ENCODE data around the gene TRIM39. TPM values are rescaled to one million over a fixed set of nuclear protein-coding genes. Genes with fewer than 3 reads are reported as not detected.

The TRIM39 gene
- total RNA-seq, 6 donors from 2014 or later, result 12.2 to 23.3 (median 16.2) TPM

DNA sequence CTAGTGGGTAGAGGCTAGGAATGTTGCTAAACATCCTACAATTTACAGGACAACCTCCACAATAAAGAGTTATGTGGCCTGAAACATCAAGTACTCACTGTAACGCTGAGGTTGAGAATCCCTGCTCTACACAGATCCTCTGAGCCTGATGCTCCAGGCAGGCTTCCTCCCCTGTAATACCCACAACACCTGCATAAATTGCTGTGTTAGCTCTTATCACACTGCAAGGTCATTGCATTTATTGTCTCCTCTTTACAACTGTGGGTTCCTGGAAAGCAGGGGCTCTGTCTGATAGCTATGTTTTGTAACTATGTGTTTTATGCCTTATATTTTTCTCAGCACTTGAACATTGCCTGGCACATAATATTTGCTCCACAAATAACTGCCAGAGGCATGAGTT lies 29.8 kb downstream of the TRIM39 start:
- DNase-seq (no peak), ATAC-seq (ENCODE audit: low FRiP score in 2 of 2) (no peak)
- Histone ChIP-seq H3K4me3 (no peak overlapping the region), H3K4me1 (peaks cover 4 to 10% (median 6%) of the 10 kb centered on the region in 4 donors), H3K9me3 (no peaks in the 10 kb centered on the region), H3K36me3 (no peaks in the 10 kb centered on the region), H3K27me3 (peaks cover 0 to 15% (median 8%) of the 10 kb centered on the region in 4 donors), H3K27ac (no peak overlapping the region)
- 75 to 77% methylated on average over 1 of the region's 1 CpG for WGBS, 2 donors
- TF ChIP-seq EP300 (IDR thresholded peaks at IDR 0.05), result no peak
- TF ChIP-seq, protein P1, sequence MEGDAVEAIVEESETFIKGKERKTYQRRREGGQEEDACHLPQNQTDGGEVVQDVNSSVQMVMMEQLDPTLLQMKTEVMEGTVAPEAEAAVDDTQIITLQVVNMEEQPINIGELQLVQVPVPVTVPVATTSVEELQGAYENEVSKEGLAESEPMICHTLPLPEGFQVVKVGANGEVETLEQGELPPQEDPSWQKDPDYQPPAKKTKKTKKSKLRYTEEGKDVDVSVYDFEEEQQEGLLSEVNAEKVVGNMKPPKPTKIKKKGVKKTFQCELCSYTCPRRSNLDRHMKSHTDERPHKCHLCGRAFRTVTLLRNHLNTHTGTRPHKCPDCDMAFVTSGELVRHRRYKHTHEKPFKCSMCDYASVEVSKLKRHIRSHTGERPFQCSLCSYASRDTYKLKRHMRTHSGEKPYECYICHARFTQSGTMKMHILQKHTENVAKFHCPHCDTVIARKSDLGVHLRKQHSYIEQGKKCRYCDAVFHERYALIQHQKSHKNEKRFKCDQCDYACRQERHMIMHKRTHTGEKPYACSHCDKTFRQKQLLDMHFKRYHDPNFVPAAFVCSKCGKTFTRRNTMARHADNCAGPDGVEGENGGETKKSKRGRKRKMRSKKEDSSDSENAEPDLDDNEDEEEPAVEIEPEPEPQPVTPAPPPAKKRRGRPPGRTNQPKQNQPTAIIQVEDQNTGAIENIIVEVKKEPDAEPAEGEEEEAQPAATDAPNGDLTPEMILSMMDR (IDR thresholded peaks at IDR 0.05), result no peak

DNA sequence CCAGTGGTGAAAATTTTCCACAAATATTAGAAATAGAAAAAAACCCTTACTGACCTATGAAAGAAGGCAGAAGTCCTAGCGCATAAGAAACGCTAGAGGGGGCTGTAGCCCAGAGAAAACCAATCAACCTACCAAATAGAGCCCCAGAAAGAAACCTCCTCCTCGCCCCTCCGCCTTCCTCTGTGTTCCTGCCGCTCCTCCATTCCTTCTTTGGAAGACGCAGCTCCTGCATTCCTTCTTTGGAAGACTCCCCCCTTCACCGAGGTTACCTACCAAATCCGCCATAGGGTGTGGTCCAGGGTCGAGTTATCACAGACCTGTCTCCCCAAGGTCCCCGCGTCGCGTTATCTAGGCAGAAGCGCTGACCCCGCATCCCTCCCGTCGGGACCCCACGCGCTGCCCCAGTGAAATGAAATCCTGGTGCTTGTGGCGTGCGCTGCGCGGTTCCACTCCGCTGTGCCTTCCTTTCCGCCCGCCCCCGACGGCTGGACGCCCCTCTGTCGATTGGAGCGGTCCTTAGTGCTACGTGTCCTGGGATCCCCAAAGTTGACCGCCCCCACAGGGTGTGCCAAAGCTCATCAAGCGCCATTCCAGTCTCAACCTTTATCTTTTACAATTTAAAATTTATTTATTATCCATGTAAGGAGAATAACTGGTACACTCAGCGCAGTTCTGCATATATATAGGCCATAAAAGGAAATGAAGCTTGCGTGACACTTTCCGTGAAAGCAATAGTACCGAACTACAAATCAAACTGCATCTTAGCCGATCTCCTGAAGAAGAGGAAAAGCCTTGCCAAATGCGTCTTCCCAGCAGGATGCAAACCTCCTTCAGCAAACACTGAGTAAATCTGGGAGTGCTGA lies 31.2 kb downstream of the TRIM39 start:
- Histone ChIP-seq H3K27me3 (peaks cover 0 to 15% (median 8%) of the 10 kb centered on the region in 4 donors), H3K4me3 (peak overlapping the region in 3 of 4 donors; percentile 19 to 29 (median 23)), H3K36me3 (no peaks in the 10 kb centered on the region), H3K4me1 (peaks cover 4 to 10% (median 6%) of the 10 kb centered on the region in 4 donors), H3K9me3 (no peaks in the 10 kb centered on the region), H3K27ac (no peak overlapping the region)
- ATAC-seq (ENCODE audit: low FRiP score in 2 of 2), result peak; percentile 77 to 84
- TF ChIP-seq POLR2A (IDR thresholded peaks at IDR 0.05), result no peak
- TF ChIP-seq, protein P1 (IDR thresholded peaks at IDR 0.05), result peak; percentile 41 to 74 (median 50)
- peak; percentile 30 to 73 for DNase-seq
- 7 to 8% methylated on average over 39 to 40 of the region's 40 CpGs for WGBS, 2 donors

DNA sequence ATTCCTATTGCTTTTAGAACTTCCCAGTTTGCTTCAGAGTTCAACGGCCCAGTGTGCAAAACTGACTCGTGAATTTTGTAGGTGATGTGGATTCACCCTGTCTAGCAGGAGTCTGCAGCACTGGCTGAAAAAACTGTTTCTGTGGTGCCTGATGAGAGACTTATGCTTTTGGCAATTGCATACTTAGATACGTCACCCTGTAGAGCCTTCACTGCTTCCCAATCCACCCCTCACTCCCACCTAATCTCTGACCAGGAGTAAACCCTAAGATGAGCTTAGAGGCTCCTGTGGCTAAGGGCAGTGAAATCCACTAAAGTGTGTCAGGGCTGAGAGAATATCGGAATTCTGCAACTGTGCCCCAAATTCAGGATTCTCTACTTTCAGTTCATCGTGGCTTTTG lies 32.5 kb downstream of the TRIM39 start:
- Histone ChIP-seq H3K36me3 (no peaks in the 10 kb centered on the region), H3K27ac (no peak overlapping the region), H3K4me3 (no peak overlapping the region), H3K27me3 (peaks cover 0 to 15% (median 8%) of the 10 kb centered on the region in 4 donors), H3K4me1 (peaks cover 4 to 10% (median 6%) of the 10 kb centered on the region in 4 donors), H3K9me3 (no peaks in the 10 kb centered on the region)
- TF ChIP-seq POLR2A (IDR thresholded peaks at IDR 0.05), result no peak
- TF ChIP-seq POLR2AphosphoS5 (IDR thresholded peaks at IDR 0.05), result no peak
- no peak for TF ChIP-seq EP300 (IDR thresholded peaks at IDR 0.05)
- TF ChIP-seq, protein P1 (IDR thresholded peaks at IDR 0.05), result no peak
- DNase-seq (no peak), ATAC-seq (ENCODE audit: low FRiP score in 2 of 2) (no peak)
- 67 to 71% methylated on average over 5 of the region's 5 CpGs for WGBS, 2 donors

DNA sequence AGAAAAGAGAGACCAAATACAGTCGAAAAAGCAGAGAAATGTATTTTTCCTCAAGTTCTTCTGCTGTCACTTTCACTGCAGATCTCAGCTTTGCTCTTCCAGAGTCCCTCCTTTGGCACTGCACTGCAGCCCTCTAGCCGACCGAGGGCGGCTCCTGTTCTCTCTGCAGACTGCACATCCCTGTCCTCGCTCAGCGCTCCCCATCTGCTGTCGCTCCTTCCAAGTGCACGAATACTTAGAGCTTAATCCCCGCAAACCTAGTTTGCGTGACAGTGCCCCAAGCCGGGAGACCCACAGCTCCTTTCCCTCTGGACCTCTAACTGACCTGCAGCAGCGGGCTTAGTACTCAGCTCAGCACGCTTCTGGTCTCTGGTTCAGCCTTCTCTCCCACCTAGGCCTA lies 33.4 kb downstream of the TRIM39 start:
- peaks cover 0 to 15% (median 8%) of the 10 kb centered on the region in 4 donors for H3K27me3 ChIP-seq
- 49 to 60% methylated on average over 13 of the region's 13 CpGs for WGBS, 2 donors
- no peak for TF ChIP-seq EP300 (IDR thresholded peaks at IDR 0.05)
- TF ChIP-seq, protein P1 (IDR thresholded peaks at IDR 0.05), result no peak
- TF ChIP-seq POLR2A (IDR thresholded peaks at IDR 0.05), result no peak
- TF ChIP-seq POLR2AphosphoS5 (IDR thresholded peaks at IDR 0.05), result no peak
- no peaks in the 10 kb centered on the region for H3K9me3 ChIP-seq
- H3K4me3 ChIP-seq, result no peak overlapping the region
- no peak for ATAC-seq (ENCODE audit: low FRiP score in 2 of 2)
- peaks cover 4 to 10% (median 6%) of the 10 kb centered on the region in 4 donors for H3K4me1 ChIP-seq
- H3K27ac ChIP-seq, result no peak overlapping the region
- H3K36me3 ChIP-seq, result no peaks in the 10 kb centered on the region
- no peak for DNase-seq
